Measurements from ENCODE around the gene TCP1. TPM values are rescaled to one million over a fixed set of nuclear protein-coding genes. Genes with fewer than 3 reads are reported as not detected.
A peak's percentile ranks its signal among the peaks of the same experiment; 100 is the strongest.

Gene TCP1
- total and polyA plus RNA-seq, 9 of the 15 experiments (the other 6 are each of a cell fraction or from before 2014, with no cell fraction given): 331 to 801 (median 645) TPM

DNA sequence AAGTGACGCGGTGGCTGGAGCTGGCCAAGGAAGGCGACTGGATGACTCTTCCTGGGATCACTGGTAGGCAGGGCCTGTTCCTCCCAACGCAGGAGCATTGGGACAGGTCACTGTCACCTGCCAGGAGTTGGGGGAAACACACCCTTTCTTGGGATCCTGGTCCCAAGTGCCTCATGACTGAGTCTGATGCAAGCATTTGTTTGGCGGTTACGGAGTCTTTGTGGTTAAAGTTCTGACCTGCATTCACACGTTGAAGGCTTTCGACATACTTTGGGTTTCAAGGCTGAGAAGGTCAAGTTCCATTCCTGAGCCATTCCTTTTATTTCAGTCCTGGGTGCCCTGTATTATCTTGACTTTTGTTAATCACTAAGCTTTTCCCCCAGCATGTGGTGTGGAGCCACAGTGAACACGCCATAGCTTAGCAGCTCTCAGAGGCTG, 16.6 kb upstream of the TCP1 start (continued):
- TF ChIP-seq DMBX1 (CRISPR knock-in tag; IDR thresholded peaks at IDR 0.05; ENCODE audit: borderline replicate concordance) (0 out of 2 replicates have a peak, but pooled peaks have one; percentile 1), GTF2F1 (IDR thresholded peaks at IDR 0.05; ENCODE audit: low read depth, low read length) (no peak), TGIF2 (CRISPR knock-in tag; IDR thresholded peaks at IDR 0.05) (no peak), ZKSCAN8 (CRISPR knock-in tag; IDR thresholded peaks at IDR 0.05) (0 out of 2 replicates have a peak, but pooled peaks have one; percentile 40), ZBTB17 (CRISPR knock-in tag; IDR thresholded peaks at IDR 0.05) (no peak), RHOXF2B (CRISPR knock-in tag; conservative IDR thresholded peaks at IDR 0.05) (no peak), CEBPG (CRISPR knock-in tag; IDR thresholded peaks at IDR 0.05) (peak; percentile 76), CEBPG (tag; conservative IDR thresholded peaks at IDR 0.05 in 1 of 2, IDR thresholded peaks at IDR 0.05 in 1 of 2) (peak; percentile 36 to 78; a peak in 3 of 4 replicates), IFI16 (CRISPR knock-in tag; IDR thresholded peaks at IDR 0.05) (no peak), HMGN3 (IDR thresholded peaks at IDR 0.05; ENCODE audit: borderline replicate concordance, extremely low read depth, insufficient read length, low read depth, low read length) (no peak), HEY1 (CRISPR knock-in tag; IDR thresholded peaks at IDR 0.05; ENCODE audit: borderline replicate concordance) (no peak), ZNF561 (CRISPR knock-in tag; conservative IDR thresholded peaks at IDR 0.05) (no peak), ZNF583 (CRISPR knock-in tag; IDR thresholded peaks at IDR 0.05) (0 out of 2 replicates have a peak, but pooled peaks have one; percentile 6), SRSF9 (IDR thresholded peaks at IDR 0.05; ENCODE audit: borderline replicate concordance, low read depth, low read length) (no peak), KAT2B (IDR thresholded peaks at IDR 0.05; ENCODE audit: low read depth, low read length) (no peak), GTF2A2 (tag; IDR thresholded peaks at IDR 0.05) (no peak), ZNF143 (CRISPR knock-in tag; IDR thresholded peaks at IDR 0.05) (no peak), TRIM24 (IDR thresholded peaks at IDR 0.05) (peak in 1 of 2 experiments; percentile 7; a peak in 2 of 4 replicates)
- TF ChIP-seq, protein P1, sequence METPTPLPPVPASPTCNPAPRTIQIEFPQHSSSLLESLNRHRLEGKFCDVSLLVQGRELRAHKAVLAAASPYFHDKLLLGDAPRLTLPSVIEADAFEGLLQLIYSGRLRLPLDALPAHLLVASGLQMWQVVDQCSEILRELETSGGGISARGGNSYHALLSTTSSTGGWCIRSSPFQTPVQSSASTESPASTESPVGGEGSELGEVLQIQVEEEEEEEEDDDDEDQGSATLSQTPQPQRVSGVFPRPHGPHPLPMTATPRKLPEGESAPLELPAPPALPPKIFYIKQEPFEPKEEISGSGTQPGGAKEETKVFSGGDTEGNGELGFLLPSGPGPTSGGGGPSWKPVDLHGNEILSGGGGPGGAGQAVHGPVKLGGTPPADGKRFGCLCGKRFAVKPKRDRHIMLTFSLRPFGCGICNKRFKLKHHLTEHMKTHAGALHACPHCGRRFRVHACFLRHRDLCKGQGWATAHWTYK (CRISPR knock-in tag; IDR thresholded peaks at IDR 0.05): no peak
- TF ChIP-seq, protein P2, sequence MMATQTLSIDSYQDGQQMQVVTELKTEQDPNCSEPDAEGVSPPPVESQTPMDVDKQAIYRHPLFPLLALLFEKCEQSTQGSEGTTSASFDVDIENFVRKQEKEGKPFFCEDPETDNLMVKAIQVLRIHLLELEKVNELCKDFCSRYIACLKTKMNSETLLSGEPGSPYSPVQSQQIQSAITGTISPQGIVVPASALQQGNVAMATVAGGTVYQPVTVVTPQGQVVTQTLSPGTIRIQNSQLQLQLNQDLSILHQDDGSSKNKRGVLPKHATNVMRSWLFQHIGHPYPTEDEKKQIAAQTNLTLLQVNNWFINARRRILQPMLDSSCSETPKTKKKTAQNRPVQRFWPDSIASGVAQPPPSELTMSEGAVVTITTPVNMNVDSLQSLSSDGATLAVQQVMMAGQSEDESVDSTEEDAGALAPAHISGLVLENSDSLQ (IDR thresholded peaks at IDR 0.05): 0 out of 2 replicates have a peak, but pooled peaks have one; percentile 7
- TF ChIP-seq, protein P3, sequence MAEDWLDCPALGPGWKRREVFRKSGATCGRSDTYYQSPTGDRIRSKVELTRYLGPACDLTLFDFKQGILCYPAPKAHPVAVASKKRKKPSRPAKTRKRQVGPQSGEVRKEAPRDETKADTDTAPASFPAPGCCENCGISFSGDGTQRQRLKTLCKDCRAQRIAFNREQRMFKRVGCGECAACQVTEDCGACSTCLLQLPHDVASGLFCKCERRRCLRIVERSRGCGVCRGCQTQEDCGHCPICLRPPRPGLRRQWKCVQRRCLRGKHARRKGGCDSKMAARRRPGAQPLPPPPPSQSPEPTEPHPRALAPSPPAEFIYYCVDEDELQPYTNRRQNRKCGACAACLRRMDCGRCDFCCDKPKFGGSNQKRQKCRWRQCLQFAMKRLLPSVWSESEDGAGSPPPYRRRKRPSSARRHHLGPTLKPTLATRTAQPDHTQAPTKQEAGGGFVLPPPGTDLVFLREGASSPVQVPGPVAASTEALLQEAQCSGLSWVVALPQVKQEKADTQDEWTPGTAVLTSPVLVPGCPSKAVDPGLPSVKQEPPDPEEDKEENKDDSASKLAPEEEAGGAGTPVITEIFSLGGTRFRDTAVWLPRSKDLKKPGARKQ (CRISPR knock-in tag; IDR thresholded peaks at IDR 0.05): peak; percentile 85
- TF ChIP-seq, protein P4, sequence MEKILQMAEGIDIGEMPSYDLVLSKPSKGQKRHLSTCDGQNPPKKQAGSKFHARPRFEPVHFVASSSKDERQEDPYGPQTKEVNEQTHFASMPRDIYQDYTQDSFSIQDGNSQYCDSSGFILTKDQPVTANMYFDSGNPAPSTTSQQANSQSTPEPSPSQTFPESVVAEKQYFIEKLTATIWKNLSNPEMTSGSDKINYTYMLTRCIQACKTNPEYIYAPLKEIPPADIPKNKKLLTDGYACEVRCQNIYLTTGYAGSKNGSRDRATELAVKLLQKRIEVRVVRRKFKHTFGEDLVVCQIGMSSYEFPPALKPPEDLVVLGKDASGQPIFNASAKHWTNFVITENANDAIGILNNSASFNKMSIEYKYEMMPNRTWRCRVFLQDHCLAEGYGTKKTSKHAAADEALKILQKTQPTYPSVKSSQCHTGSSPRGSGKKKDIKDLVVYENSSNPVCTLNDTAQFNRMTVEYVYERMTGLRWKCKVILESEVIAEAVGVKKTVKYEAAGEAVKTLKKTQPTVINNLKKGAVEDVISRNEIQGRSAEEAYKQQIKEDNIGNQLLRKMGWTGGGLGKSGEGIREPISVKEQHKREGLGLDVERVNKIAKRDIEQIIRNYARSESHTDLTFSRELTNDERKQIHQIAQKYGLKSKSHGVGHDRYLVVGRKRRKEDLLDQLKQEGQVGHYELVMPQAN (IDR thresholded peaks at IDR 0.05; ENCODE audit: borderline replicate concordance): no peak

Measured in K562 (cell line).